Measurements from ENCODE around the gene DNAH3. TPM values are rescaled to one million over a fixed set of nuclear protein-coding genes. Genes with fewer than 3 reads are reported as not detected.

DNAH3 gene
- total and polyA plus RNA-seq, 8 donors: 0.03 TPM; not detected in 7

GRCh38 chr16:20900299-20901067 is 250.2 kb downstream of the DNAH3 start, which contains the start of the genes DCUN1D3 and LYRM1:
DCUN1D3 (minus strand) TSS chr16:20900358; CDS start chr16:20862538, 37,820 bp downstream.
LYRM1 (plus strand) TSS chr16:20900771; CDS start chr16:20915556, 14,785 bp downstream.
- no peaks in the 10 kb centered on the region for H3K9me3 ChIP-seq
- FAIRE-seq (peak; percentile 64), DNase-seq (peak; percentile 93 to 97 (median 96)), ATAC-seq (peak; percentile 84 to 92 (median 90))
- peak within 1 kb of the TSS; percentile 87 to 95 (median 92) for H3K27ac ChIP-seq
- no peaks in the 10 kb centered on the region for H3K27me3 ChIP-seq
- intact Hi-C loops (cut with DNase I): no loop called here
- peak within 1 kb of the TSS; percentile 62 to 84 (median 70) for H3K4me3 ChIP-seq
- no peaks in the 10 kb centered on the region for H3K36me3 ChIP-seq
- 0 to 1% methylated on average over 61 to 62 of the region's 62 CpGs for WGBS, 2 donors
- H3K4me1 ChIP-seq: peaks cover 12 to 50% (median 19%) of the 10 kb centered on the region in 3 donors
- no peak for TF ChIP-seq CTCF (IDR thresholded peaks at IDR 0.05)

- FAIRE-seq (no peak), DNase-seq (peak; percentile 39 to 79 (median 46)), ATAC-seq (peak in 3 of 4 donors; percentile 2 to 8 (median 2))
- intact Hi-C loops (cut with DNase I): no loop called here
- TF ChIP-seq CTCF (IDR thresholded peaks at IDR 0.05): no peak
- H3K9me3 ChIP-seq: no peaks in the 10 kb centered on the region
- peak overlapping the region; percentile 62 to 84 (median 70) for H3K4me3 ChIP-seq
- H3K27me3 ChIP-seq: no peaks in the 10 kb centered on the region
- H3K27ac ChIP-seq: peak overlapping the region; percentile 87 to 95 (median 92)
- peaks cover 11 to 44% (median 12%) of the 10 kb centered on the region in 3 donors for H3K4me1 ChIP-seq
- 0 to 2% methylated on average over 22 to 23 of the region's 23 CpGs for WGBS, 2 donors
- H3K36me3 ChIP-seq: no peaks in the 10 kb centered on the region
Observed at GRCh38 chr16:20899477-20900298, 251.0 kb downstream of the DNAH3 start.

- H3K9me3 ChIP-seq: no peaks in the 10 kb centered on the region
- ATAC-seq (no peak), FAIRE-seq (no peak), DNase-seq (no peak)
- no peaks in the 10 kb centered on the region for H3K27me3 ChIP-seq
- peak overlapping the region in 3 of 4 donors; percentile 92 to 95 (median 93) for H3K27ac ChIP-seq
- peaks cover 8 to 41% (median 9%) of the 10 kb centered on the region in 3 donors for H3K4me1 ChIP-seq
- no peak for TF ChIP-seq CTCF (IDR thresholded peaks at IDR 0.05)
- H3K36me3 ChIP-seq: no peaks in the 10 kb centered on the region
- WGBS, 2 donors: 6 to 10% methylated on average over 5 of the region's 5 CpGs
- intact Hi-C loops (cut with DNase I): no loop called here
- H3K4me3 ChIP-seq: peak overlapping the region in 2 of 4 donors; percentile 62 to 68
Observed at GRCh38 chr16:20899071-20899470, 251.6 kb downstream of the DNAH3 start.

GRCh38 chr16:20897922-20898321 is 252.7 kb downstream of the DNAH3 start:
- Histone ChIP-seq H3K36me3 (no peaks in the 10 kb centered on the region), H3K9me3 (no peaks in the 10 kb centered on the region), H3K4me3 (no peak overlapping the region), H3K27ac (no peak overlapping the region), H3K4me1 (peaks cover 6 to 36% (median 7%) of the 10 kb centered on the region in 3 donors), H3K27me3 (no peaks in the 10 kb centered on the region)
- 61 to 65% methylated on average over 3 of the region's 3 CpGs for WGBS, 2 donors
- intact Hi-C loops (cut with DNase I): no loop called here
- FAIRE-seq (no peak), DNase-seq (no peak), ATAC-seq (no peak)
- no peak for TF ChIP-seq CTCF (IDR thresholded peaks at IDR 0.05)
